ENCODE measurements around the gene JUNB.

- TF ChIP-seq TAF1 (IDR thresholded peaks at IDR 0.05; ENCODE audit: low read depth, low read length) (no peak), POLR2A (IDR thresholded peaks at IDR 0.05; ENCODE audit: control extremely low read depth in 1 of 2, low read depth in 2 of 2, low read length in 2 of 2) (no peak), POLR2AphosphoS5 (IDR thresholded peaks at IDR 0.05; ENCODE audit: low read depth, low read length) (no peak)
Observed at GRCh38 chr19:12783291-12783848, 7.9 kb upstream of the JUNB start.
